NB4 (cell line): Measurements from ENCODE around the gene BAIAP3.
"Not testable (repeated sequence)": the region's sequence is repeated elsewhere in the genome, so short reads cannot be mapped to it uniquely, and the experiment has no call there.

Source experiments
- DNase-seq: peaks from one replicate; pipeline ENCODE4 v3.0.0; 2010; ENCODE audit warnings: low read depth
- H3K4me3 ChIP-seq: one replicate; pipeline ENCODE4 v1.5.1; 2011; ENCODE audit warnings: mild to moderate bottlenecking, low read depth, low read length, moderate library complexity
- MYC ChIP-seq: IDR thresholded peaks from 2 replicates; pipeline ENCODE4 v1.6.1; 2011; ENCODE audit warnings: low read depth, low read length
- POLR2A ChIP-seq: IDR thresholded peaks from 2 replicates; pipeline ENCODE4 v1.6.1; 2011; ENCODE audit warnings: mild to moderate bottlenecking; ENCODE audit not compliant: insufficient read length; ENCODE audit errors: extremely low read depth
- TF ChIP-seq, protein P1 (sequence below): IDR thresholded peaks from 2 replicates; pipeline ENCODE4 v1.6.1; 2011; ENCODE audit warnings: low read depth, low read length
- TF ChIP-seq, protein P2 (sequence below): IDR thresholded peaks from one replicate; pipeline ENCODE4 v1.5.1; 2012; ENCODE audit warnings: low read depth, low read length

Gene BAIAP3

DNA sequence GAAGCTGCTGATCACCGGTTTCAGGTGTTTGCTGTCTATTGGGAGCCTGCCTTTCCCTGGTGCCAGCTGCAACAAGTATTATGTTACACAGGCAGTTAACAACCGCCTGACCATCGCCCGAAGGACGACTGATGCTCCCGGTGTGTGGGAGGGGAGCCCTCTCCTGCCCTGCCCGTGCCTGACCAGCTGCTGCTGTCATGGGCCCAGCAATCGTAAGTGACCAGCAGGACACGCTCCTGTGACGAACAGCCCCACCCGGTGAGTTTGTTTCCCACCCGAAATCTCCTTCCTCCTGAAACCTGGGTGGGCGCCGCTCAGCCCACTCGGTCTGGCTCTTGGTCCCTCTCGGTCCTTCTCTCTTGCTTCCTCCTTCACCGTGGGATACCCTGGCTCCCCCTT lies 41.9 kb upstream of the BAIAP3 start:
- DNase-seq: no peak
- TF ChIP-seq, protein P1, sequence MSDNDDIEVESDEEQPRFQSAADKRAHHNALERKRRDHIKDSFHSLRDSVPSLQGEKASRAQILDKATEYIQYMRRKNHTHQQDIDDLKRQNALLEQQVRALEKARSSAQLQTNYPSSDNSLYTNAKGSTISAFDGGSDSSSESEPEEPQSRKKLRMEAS: no peak
- TF ChIP-seq MYC: no peak
- TF ChIP-seq POLR2A: no peak
- TF ChIP-seq, protein P2, sequence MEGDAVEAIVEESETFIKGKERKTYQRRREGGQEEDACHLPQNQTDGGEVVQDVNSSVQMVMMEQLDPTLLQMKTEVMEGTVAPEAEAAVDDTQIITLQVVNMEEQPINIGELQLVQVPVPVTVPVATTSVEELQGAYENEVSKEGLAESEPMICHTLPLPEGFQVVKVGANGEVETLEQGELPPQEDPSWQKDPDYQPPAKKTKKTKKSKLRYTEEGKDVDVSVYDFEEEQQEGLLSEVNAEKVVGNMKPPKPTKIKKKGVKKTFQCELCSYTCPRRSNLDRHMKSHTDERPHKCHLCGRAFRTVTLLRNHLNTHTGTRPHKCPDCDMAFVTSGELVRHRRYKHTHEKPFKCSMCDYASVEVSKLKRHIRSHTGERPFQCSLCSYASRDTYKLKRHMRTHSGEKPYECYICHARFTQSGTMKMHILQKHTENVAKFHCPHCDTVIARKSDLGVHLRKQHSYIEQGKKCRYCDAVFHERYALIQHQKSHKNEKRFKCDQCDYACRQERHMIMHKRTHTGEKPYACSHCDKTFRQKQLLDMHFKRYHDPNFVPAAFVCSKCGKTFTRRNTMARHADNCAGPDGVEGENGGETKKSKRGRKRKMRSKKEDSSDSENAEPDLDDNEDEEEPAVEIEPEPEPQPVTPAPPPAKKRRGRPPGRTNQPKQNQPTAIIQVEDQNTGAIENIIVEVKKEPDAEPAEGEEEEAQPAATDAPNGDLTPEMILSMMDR: no peak
- no peak overlapping the region for H3K4me3 ChIP-seq

DNA sequence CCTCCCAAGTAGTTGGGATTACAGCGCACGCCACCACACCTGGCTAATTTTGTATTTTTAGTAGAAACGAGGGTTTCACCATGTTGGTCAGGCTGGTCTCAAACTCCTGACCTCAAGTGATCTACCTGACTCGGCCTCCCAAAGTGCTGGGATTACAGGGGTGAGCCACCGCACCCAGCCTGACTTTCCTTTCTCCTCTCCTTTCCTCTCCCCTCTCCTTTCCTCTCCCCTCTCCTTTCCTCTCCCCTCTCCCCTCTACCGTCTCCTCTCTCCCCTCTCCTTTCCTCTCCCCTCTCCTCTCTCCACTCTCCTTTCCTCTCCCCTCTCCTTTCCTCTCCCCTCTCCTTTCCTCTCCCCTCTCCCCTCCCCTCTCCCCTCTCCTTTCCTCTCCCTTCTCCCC lies 41.2 kb upstream of the BAIAP3 start:
- not testable (repeated sequence) for H3K4me3 ChIP-seq, DNase-seq

DNA sequence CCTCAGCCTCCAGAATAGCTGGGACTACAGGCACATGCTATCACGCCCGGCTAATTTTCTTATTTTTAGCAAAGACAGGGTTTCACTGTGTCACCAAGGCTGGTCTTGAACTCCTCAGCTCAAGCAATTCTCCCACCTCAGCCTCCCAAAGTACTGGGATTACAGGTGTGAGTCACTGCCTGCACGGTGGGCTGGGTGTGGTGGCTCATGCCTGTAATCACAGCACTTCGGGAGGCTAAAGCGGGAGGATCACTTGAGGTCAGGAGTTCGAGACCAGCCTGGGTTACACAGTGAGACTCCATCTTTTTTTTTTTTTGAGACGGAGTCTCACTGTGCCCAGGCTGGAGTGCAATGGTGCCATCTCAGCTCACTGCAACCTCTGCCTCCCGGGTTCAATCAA lies 40.6 kb upstream of the BAIAP3 start:
- not testable (repeated sequence) for H3K4me3 ChIP-seq, DNase-seq

DNA sequence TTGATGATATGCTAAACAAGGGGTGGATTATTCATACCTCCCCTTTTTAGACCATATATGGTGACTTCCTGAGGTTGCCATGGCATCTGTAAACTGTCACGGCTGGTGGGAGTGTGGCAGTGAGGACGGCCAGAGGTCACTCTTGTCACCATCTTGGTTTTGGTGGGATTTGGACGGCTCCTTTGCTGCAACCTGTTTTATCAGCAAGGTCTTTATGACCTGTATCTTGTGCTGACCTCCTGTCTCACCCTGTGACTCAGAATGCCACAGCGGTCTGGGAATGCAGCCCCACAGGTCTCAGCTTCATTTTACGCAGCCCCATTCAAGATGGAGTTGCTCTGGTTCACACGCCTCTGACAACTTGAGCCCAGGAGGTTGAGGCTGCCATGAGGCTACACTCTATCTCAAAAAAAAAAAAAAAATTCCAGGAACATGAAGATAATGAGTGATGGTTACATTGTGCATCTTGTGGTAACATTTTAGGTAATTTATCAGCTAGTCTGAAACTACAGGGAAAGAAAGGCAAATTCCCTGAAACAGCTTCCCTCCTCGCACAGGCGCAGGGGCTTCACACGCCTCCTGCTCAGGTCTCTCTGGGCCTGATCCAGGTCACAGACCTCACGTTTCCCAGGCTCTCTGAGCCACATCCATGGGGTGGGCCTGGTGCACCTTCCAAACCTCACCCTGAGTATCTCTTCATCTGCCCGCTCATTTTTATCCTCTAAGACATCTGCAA lies 39.4 kb upstream of the BAIAP3 start:
- no peak overlapping the region for H3K4me3 ChIP-seq
- TF ChIP-seq, protein P2: no peak
- TF ChIP-seq, protein P1: no peak
- TF ChIP-seq POLR2A (no peak), MYC (no peak)
- DNase-seq: no peak

DNA sequence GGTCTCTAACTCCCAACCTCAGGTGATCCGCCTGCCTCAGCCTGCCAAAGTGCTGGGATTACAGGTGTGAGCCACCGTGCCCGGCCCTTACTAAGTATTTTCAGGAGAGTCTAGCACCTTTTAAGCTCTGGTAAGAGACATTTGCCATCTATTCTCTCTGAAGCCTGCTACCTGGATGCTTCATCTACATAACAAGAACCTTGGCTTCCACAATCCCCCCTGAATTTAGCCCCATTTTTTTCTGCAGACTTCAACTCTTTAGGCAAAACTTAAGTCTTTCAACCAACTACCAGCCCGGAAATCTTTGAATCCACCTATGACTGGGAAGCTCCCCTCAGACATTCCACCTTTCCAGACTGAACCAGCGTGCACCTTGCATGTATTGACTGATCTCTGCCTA lies 38.0 kb upstream of the BAIAP3 start:
- H3K4me3 ChIP-seq: no peak overlapping the region
- DNase-seq: no peak
- TF ChIP-seq MYC (no peak), POLR2A (no peak)
- TF ChIP-seq, protein P2: no peak
- TF ChIP-seq, protein P1: no peak

DNA sequence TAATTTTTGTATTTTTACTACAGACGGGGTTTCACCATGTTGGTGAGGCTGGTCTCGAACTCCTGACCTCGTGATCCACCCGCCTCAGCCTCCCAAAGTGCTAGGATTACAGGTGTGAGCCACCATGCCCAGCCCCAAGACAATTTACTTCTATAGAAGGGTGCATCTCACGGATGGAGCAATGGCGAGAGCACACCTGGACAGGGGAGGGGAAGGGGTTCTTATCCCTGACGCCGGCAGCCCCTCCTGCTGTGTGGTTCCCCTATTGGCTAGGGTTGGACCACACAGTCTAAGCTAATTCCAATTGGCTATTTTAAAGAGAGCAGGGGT lies 36.8 kb upstream of the BAIAP3 start:
- DNase-seq, H3K4me3 ChIP-seq: not testable (repeated sequence)

DNA sequence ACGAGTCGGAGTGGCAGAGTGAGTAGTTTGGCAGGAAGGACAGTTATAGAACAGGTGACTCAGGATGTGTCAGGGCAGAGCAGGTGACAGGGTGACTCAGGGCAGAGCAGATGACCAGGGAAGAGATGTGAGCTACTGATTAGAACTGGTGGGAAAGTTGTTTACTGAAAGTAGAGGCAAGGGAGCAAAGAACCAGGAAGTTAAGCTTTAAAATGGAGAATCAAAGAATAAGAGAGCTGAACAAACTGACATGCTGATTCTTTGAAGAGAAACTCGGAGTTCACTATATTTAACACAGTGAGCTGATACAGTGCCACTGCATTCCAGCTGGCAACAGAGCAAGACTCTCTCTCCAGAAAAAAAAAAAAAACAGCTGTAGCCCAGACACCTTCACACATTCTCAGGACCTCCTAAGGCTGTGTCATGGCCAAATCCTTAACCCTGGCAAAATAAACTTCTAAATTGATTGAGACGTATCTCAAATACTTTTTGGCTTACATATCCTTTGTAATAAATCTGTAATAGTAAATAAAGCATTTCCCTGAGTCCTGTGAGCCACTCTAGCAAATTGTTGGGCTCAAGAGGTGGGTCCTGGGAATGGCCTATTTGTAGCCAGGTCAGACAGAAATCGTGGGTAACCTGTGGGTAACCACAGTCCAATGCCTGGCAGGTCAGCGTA lies 36.3 kb upstream of the BAIAP3 start:
- TF ChIP-seq, protein P2: no peak
- no peak for TF ChIP-seq MYC
- TF ChIP-seq, protein P1: no peak
- TF ChIP-seq POLR2A: no peak
- peak; percentile 19 for DNase-seq
- no peak overlapping the region for H3K4me3 ChIP-seq
